LNCAP (cell line): ENCODE measurements around the gene RORB.

Experiments used
- TF ChIP-seq, protein P1 (sequence below): fragments of 450-650 bp; IDR thresholded peaks from 2 replicates; pipeline ENCODE4 v1.5.1; 2017; ENCODE audit warnings: mild to moderate bottlenecking

RORB gene

DNA sequence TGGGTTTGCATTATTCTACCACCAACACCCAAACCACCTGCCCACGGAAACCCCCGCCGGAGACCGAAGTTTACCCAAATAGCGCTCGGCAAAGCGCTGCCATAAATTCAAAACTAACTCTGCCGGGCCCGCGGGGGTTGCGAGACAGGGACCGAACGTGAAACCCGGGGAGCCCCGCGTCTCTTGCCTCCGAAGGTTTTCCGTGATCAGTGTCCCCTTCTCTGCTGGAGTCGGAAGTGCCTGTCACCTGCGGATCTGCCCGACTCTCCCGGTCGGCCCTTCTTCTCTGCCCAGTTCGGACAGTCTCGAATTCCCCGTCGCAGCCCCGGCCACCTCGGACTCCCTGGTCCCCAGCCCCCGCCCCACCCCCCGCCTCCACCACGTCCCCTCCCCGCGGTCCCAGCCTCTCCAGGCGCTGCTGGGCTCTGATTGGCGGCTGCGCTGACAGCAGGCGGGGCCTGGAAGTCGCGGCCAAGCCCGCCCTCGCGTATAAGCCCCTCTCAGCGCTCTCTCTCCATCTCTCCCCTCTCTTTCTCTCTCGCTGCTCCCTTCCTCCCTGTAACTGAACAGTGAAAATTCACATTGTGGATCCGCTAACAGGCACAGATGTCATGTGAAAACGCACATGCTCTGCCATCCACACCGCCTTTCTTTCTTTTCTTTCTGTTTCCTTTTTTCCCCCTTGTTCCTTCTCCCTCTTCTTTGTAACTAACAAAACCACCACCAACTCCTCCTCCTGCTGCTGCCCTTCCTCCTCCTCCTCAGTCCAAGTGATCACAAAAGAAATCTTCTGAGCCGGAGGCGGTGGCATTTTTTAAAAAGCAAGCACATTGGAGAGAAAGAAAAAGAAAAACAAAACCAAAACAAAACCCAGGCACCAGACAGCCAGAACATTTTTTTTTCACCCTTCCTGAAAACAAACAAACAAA, at the start of gene RORB:
TSS of gene RORB (plus strand) at position 517 of the 929 bp plus-strand sequence. CDS start 642 bp downstream, outside the sequence.
- TF ChIP-seq, protein P1, sequence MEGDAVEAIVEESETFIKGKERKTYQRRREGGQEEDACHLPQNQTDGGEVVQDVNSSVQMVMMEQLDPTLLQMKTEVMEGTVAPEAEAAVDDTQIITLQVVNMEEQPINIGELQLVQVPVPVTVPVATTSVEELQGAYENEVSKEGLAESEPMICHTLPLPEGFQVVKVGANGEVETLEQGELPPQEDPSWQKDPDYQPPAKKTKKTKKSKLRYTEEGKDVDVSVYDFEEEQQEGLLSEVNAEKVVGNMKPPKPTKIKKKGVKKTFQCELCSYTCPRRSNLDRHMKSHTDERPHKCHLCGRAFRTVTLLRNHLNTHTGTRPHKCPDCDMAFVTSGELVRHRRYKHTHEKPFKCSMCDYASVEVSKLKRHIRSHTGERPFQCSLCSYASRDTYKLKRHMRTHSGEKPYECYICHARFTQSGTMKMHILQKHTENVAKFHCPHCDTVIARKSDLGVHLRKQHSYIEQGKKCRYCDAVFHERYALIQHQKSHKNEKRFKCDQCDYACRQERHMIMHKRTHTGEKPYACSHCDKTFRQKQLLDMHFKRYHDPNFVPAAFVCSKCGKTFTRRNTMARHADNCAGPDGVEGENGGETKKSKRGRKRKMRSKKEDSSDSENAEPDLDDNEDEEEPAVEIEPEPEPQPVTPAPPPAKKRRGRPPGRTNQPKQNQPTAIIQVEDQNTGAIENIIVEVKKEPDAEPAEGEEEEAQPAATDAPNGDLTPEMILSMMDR: no peak

DNA sequence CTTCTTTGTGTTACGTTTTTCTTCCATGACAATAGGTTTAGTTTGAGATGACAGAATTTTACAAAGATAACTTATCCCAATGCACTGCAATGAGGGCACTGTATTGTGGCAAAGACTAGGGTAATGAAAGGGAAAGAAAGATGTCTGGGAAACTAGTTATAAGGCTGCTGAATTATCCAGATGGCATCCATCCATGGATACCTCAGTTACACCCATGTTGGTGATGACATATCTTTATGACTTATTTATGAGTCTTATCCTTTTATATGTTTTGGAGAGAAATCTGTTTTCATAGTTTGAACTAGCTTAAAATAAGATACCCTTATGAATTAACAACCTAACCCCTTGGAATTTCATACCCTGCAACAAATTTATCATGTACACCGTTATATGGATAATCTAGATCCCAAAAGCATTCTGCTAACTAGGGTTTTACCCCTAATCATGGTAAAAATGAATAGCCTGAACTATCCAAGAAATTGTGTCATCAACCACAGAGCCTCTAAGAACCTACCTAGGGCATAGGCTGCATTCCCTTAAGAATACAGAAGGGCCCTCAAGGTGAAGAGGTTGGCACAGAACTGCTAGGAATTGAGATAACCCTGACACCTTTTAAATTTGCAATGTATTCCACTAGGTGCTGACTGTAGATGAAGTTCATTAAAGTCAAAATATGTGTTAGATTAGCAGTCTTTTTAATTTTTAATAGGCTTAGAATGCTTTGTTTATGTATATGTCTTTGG, 49.5 kb upstream of the RORB start:
- TF ChIP-seq, protein P1: no peak

DNA sequence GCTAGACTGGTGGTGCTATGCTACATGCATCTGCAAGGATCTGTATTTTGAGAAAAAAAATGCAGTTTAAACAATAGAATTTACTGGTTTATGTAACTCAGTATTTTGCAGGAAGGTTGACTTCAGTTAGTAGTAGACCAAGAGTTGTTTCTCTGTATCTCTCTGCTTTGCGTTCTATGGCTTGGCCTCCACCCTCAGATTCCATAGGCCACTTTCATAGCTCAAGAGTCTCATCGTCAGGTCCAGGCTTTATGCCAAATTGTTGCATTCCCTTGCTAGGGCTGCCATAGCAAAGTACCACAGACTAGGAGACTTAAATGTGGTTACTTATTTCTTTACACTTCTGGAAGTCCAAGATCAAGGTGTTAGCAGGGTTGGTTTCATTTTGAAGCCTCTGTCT, 48.1 kb upstream of the RORB start:
- TF ChIP-seq, protein P1: no peak

DNA sequence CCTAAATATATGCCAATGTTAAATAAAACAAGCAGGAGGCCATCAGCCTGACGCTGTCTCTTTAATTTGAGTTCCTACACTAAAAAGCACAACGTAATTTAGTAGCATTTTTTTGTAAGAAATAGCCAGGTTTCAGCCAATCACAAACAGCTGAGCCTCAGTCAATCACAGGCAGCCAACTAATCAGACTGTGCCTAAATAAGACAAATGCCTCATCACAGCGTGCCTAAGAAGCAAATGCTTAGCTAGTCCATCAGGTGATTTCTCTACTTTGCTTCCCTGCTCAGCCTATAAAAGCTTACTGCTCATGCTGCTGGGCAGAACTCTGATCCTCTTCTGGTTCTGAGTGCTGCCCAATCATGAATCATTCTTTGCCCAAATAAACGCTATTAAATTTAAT, 38.3 kb upstream of the RORB start:
- TF ChIP-seq, protein P1: no peak

DNA sequence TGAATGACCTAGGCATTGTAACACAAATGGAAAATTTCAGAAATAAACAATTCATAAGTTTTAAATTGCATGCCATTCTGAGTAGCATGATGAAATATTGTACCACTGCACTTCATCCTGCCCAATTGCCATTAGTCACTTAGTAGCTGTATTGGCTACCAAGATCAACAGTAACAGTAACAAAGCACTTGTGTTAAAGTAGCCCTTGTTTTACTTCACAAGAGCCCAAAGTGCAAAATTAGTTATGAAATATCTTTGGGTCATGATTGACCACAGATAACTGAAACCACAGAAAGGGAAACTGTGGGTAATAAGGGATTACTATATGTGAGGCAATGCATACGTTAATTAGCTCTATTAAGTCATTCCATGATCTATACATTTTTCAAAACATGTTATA, 33.3 kb upstream of the RORB start:
- TF ChIP-seq, protein P1: no peak

DNA sequence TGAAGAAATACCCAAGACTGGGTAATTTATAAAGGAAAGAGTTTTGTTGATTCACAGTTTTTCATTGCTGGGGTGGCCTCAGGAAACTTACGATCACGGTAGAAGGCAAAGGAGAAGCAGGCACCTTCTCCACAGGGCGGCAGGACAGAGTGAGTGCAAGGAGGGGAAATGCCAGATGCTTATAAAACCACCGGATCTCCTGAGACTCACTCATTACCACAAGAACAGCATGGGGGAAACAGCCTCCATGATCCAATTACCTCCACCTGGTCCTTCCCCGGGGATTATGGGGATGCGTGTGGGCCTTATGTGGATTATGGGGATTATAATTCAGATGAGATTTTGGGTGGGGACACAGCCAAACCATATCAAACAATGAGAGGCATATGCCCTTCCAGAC, 18.5 kb upstream of the RORB start:
- TF ChIP-seq, protein P1: no peak

DNA sequence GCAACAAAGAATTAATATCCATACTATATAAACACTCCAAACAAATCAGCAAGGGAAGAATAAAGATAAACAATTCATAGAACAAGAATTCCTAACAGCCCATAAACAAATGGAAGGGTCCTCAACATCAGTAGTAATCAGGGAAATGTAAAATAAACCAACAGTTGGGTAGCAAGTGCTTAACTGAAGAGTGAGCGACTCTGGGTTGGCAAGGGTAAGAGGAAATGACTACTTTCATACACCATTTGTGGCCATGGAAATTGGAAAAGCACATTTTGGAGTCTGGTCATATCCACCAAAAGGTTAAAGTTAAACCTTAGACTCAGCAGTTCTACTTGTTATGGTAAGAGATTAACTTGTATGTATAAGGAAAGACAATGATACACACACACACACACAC, 17.4 kb upstream of the RORB start:
- TF ChIP-seq, protein P1: no peak
